Putamen (tissue), 1 donor: Measurements from ENCODE around the gene TRIM10.
"Not testable (repeated sequence)": the region's sequence is repeated elsewhere in the genome, so short reads cannot be mapped to it uniquely, and the experiment has no call there.

Experiments used
- DNase-seq: peaks from one replicate; pipeline ENCODE4 v3.0.0-alpha.2; 2016; ENCODE audit warnings: low spot score

Gene TRIM10

DNA sequence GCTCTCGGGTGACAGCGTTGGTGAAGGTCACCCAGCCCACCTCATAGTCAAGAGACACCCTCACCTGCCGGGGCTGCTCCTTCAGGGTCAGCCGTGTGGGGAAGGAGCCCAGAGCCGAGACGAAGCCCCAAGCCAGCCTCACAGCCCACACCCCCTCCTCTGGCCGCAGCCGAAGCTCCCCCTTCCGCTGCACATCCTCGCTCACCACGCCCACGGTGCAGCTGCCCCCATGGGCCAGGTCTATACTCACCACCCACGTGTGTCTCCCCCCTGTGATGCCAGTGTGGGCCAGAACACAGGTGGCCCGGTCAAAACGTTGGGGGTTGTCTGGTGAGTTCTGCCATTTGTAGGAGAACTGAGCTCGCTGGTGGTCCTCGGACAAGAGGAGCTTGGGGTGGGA lies 7.0 kb downstream of the TRIM10 start:
- DNase-seq: no peak

DNA sequence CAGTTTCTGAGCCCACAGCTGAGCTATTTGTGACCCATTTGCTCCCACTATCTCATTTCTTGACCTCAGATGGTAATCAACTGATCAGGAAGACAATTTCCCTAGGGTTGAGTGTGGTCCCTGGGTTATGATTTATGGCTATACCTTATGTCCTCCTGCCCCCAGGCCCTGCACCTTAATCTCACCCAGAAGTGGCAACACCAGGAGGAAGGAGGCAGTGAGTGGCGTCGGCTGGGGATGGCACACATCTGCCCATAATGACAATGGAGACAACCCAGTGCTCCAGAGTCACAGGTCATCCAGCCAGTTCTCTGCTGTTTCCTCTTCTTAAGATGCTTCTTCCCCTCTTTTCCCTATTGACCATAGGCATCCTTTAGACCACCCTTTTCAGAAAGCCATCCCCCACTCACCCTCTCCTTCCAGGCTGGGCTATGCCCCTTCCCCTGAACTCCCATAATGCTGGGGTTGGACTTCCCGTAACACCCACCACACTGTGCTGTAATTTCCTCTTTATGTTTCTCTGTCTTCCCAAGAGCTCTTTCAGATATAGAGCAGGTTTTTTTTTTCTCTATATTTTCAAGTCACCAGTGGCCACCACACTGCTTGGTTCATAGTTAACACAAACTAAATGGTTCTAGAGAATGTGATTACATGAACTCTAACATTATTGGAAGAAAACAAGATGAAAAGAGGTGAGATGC lies 8.0 kb downstream of the TRIM10 start:
- DNase-seq: no peak

DNA sequence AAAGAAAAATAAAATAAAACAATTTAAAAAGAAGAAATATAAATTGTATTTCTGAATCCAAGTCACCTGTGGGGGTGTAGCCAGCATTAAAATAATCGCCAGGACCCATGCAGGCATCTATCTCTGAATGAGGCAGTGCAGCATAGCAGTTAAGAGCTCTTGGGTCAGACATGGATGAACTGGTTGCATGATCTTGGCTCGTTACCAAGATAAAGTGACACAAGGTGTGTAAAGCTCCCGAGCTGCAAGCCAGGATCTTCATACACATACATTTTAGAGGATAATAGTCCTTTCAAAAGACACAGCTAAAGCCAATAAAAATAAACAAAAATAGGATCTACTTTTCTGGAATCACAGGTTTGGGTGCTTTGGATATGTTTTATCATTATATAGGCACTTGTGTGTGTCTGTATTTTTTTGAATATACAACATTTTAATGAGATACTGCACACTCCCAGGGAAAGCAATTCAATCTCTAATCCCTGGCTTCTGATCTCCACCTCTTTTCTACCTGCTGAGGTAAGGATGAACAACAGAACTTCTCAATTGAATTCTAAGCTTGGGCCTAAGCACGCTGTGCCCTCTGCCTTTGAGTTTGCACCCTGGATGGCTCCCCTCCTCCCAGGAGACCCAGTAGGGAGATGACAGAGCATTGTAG lies 8.9 kb downstream of the TRIM10 start:
- no peak for DNase-seq

DNA sequence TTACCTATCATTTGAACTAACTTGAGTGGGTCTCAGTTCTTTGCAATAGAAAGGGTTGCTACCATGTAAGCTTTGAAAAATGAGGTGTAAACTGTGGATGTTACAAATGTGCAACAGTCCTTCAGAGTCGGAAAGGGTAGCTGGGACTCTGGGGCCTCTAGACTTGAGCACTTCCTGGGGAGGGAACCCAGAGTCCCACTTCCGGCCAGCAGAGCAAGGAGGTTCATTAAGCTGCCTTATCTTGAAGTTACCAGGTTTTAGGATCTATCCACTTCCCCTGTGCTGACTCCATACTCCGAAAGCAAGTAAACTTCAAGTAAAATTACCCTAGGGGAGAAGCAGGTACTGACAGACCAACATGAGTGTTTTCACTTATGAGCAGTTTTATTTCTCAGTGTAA lies 9.4 kb downstream of the TRIM10 start:
- DNase-seq: no peak

DNA sequence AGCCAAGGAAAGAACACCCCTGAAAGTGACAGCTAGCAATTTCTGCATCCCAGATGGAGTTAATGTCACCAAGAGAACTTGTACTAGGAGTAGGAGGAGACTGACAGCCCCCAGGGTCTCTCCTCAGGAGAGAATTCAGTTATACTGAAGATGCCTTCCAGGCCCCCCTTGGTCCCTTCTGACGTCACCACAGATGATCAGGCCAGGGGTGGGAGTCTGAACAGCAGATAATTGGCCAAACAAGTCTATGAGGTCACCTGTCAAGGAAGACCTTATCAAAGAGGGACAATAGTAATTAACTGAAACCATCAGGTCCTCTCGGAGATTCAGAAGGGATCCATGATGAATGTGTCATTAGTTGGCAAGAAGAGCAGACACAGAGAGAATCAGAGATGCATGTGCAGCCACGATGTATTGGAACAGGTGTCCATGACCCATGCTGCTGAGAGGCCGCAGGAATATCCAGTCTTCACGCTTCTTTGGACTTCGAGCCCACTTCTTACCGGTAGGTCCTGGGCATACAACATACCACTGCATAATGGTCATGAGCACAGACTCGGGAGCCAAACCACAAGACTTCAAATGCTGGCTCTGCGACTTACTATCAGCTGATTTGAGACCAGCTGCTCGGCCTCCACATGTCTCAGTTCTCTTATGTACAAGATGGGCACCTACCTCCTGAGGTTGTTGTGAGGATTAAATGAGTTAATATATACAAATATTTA lies 10.2 kb downstream of the TRIM10 start:
- DNase-seq: no peak

DNA sequence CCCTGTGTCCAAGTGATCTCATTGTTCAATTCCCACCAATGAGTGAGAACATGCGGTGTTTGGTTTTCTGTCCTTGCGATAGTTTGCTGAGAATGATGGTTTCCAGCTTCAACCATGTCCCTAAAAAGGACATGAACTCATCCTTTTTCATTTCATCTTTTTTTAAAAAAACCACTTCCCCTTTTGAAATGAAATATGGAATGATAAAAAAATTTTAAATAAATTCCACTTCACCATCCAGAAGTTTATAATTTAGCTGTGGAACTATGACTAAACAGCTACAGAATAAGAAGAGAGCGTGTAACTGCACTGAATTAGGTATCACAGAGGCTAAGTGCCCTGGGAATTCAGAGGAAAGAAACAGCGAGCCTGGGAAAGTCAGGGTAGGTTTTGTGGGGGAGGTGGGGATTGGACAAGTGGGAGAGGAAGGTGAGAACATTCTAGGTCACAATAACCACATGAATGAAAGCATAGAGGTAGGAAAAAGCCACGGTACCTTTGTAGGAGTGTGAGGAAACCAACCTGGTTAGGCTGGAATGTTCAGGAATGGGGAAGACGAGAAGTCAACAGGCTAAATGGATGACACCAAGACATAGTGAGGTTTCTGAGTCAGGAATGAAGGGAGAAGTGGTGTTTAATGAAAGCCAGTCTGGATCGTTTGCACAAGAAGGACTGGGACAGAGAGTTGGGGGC lies 11.0 kb downstream of the TRIM10 start:
- no peak for DNase-seq

DNA sequence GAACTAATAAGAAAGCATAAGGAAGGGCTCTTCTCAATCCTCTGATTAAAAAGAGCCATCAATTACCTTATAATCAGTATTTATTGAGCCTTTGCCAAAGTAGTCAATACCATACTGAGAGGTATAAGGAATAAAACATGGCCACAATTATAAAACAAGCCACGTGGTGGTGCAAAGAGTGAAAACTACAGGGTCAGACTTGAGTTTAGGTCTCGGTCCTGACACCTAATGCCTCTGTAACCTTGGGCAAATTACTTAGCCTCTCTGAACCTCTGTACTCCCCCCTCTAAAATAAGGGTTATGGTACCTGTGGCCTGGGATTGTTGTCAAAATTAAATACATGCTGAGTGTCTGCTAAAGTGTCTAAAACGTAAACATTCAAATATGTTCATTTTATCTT lies 11.8 kb downstream of the TRIM10 start:
- DNase-seq: no peak

DNA sequence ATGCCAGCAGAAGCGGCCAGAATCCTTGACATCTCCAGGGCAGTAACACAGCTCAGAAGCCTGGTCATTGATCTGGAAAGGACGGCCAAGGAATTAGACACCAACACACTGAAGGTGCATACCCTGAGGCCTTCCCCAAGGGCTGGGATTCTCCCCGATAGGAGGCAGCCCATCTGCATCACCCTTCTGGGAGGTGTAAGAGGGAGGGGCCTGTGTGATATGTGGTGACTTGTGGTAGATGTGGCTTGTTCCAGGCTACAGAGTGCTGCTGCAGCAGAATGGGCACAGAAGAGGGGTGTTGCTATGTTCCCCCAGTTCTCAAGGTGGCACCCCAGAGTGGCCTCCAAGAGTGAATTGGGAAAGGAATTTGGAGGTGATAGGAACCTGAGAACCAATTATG lies 13.9 kb downstream of the TRIM10 start:
- no peak for DNase-seq

DNA sequence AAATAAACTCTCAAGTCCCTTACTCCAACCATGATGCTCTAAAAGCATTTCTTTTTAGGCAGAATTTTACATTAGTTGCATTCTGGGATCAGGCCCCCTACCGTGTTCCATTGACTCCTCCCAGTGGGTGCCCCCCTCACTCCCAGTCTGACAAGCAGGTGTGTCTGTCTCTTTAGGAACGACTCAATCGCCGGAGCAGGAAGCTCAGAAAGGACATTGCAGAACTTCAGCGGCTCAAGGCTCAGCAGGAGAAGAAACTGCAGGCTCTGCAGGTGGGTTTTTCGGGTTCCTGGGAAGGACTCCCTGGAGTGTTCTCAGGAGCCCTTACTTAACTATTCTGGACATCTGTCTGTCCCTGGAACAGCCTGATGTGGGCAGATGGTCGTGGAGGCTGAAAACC lies 15.2 kb downstream of the TRIM10 start:
- no peak for DNase-seq

DNA sequence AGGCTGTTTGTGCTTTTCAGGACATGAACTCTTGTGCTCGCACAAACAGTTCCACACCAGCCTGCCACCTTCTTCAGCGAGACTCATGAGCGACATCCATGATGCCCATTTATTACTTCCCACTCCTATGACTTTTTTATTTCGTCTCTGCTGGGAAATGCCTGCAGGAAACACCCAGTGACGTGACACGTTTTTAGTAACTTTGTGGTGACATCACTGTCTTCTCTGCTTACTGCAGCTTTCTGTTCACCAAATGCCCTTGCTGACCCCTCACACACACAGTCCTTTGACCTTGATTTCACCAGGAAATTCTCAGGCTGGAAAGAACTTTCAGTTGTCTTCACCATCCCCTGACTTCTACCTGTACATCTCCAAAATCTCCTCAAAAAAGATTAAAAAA lies 16.2 kb downstream of the TRIM10 start:
- DNase-seq: no peak

DNA sequence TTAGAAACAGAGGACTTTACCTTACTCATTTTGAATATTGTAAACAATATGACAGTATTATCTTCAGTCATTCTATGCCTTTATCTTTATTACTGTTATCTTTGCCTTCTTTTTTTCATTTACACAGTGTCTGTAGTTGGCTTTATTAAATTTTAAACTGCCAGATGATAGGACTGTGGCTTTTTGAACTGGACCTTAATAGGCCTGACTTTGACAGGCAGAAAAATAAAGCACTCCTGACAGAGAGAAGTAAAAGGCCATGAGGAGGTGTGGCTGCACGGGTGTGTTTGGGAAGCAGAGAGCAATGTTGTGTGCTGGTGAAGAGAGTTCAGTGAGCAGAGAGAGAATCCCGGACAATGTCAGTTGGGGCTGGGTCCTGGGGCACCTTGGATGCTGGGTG lies 17.2 kb downstream of the TRIM10 start:
- no peak for DNase-seq

DNA sequence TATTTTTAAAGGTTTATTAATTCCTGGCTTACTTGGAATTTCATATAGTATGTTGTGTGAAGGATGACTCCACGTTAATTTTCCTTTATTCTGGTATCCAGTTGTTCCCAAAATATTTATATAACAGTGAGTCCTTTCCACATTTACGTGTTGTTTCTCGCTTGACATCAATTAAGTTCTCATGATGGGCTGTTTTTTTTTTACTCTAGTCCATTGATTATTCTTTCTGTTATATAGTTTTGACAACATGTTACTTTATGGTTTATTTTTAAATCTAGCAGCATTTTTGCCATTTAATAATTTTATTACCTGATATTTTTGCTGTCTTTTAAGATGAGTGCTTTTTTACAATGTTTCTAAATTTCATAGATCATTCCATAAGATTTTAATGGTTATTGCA lies 18.3 kb downstream of the TRIM10 start:
- DNase-seq: no peak

DNA sequence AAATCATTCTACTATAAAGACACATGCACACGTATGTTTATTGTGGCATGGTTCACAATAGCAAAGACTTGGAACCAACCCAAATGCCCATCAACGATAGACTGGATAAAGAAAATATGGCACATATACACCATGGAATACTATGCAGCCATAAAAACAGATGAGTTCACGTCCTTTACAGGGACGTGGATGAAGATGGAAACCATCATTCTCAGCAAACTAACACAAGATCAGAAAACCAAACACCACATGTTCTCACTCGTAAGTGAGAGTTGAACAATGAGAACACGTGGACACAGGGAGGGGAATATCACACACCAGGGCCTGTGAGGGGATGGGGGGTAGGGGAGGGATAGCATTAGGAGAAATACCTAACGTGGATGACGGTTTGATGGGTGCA lies 20.8 kb downstream of the TRIM10 start:
- DNase-seq: not testable (repeated sequence)

DNA sequence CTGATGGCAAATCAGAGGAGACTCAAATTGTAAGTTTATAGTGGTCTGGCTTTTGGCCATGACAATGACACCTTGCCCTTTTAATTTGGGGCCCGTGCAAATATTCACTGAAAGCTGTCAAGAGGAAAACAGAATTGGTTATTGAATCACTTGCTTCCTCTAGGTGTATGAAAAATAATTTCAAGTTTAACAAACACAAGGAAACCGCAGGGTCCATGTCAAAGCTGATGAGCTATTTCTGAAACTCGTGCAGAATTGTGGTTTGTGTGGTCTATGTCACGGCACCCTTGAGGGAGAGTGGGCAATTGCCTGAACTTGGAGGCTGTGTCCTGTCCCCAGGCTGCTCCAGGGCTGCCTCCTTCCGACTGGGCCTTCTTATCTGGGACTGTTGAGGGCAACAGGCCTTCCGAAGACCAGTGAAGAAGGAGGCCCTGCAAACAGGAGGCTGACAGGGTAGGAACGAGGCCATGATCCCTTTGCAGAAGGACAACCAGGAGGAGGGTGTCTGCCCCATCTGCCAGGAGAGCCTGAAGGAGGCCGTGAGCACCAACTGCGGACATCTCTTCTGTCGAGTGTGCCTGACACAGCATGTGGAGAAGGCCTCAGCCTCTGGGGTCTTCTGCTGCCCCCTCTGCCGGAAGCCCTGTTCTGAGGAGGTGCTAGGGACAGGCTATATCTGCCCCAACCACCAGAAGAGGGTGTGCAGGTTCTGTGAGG lies 24.3 kb downstream of the TRIM10 start:
- no peak for DNase-seq

DNA sequence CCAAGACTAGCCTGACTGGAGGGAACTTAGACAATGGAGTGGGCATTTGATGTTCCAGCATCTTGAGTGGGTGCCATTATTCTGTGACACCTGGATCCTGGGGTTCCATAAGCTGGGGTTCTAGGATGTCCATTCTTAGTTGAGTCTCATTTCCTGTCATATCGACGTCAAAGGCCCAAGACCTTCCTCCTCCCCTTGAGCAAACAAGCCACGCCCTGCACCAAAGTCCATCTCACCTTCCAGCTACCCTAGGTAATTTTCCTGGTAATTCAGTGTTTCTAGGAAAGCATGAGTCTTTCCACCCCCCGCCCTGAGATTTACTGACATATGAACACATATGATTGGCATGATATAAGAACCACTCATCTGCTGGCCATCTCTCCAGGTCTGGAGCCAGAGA lies 25.3 kb downstream of the TRIM10 start, which contains the start of gene TRIM40:
Gene TRIM40 (plus strand): TSS at position 384 of the 400 bp plus-strand sequence. CDS start 897 bp downstream, outside the sequence.
- DNase-seq: no peak

DNA sequence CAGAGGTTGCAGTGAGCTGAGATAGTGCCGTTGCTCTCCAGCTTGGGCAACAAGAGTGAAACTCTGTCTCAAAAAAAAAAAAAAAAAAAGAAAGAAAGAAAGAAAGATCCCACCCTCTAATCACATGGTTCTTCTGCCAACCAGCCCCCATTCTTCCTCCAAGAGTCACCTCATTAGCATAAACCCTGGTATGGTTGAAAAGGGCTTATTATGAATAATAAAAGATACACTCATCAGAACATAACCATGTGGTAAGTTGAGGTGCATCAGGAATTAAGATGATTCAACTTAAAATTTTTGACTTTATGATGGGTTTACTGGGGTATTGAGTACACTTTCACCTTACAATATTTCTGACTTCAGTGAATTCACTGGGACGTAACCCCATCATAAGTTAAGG lies 25.9 kb downstream of the TRIM10 start:
- no peak for DNase-seq

DNA sequence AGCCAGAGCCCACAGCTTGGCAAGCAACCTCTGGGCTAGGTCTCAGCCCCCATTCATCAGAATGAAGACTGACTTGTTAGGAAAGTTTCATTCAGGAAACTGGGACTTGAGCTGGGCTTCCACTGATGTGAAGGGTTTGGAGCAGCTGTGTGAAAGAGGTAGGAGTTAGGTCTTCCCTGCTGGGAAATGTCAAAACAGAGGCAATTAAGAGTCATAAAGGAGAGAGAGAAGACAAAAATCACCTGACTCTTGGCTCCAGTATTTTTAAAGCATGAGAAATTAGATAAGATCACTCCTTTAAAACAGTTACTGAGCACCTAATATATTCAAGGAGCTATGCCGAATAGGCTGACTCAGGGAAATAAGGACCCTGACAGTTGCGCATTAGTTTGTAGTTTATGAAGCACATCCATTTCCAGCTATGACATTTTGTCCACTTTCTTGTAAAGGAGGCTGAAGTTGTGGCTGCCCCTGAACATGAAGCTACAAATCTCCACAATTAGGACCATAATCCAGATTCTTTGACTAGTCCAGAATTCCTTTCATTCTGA lies 29.0 kb downstream of the TRIM10 start:
- no peak for DNase-seq

DNA sequence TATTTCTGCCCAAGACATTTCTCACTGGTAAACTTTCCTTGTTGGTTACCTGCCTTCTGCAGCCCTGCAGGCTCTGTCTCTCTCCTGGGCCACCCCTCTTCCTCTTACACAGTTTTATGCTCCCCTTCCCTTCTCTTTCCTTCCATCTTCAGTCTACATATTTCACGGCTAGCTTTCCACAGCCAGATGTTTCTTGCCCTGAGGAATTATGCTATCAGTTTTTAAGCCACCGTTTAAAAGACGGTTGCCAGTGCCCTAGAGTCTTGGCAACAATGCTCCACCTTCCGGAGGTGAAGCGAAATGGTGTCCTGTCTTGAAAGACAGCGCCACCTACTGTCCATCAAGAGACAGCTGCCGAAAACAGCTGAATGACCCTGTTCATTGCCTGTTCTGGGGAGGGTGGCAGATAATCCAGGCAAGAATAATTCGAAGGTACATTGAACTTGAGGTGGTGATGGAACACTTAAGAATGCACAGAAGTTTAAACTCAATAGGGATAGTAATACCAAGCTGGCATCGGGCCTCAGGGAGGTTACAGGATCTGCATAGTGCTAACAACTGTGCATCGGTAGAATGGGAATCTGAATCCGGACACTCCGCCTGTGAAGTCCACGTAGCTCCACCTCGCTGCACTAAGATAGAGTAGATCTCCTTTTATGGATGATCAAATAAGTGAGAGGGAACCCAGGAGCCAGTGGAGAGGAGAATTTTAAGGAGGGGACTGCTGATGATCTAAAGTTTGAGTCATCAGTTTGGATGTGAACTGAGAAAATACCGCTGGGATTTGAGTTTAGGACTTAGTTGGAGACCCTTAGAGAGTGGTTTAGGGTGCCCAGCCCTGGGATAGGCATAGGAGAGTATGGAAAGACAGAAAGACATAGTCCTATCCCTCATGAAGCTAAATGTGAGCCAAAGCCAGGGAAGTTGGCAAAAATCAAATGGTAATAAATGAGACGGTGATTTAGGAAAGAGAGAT lies 29.8 kb downstream of the TRIM10 start:
- DNase-seq: peak; percentile 63

DNA sequence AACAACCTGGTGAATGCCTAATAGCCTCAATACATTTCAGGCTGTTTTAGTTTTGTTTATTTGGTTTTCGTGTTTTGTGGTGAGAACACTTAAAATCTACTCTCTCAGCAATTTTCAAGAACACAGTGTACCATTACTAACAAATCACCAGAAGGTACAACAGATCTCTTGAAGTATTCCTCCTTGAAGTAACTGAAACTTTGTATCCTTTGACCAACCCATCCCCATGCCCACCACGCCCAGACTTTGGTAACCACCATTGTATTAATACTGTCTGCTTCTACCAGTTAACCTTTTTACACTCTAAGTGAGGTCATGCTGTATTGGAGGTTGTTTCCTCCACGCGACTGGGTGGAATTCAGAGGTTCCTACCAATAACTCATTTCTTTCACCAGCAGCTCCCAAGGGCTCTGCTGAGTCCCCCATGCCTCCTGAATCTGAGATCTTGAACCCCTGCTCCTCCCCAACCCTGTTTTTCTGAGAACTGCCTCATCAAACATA lies 30.8 kb downstream of the TRIM10 start:
- DNase-seq: no peak
